DND-41 (cell line): Measurements from ENCODE around the gene ACOT6.

ENCODE experiments used
- CTCF ChIP-seq: IDR thresholded peaks from 2 replicates; pipeline ENCODE4 v1.5.1; 2012; ENCODE audit warnings: borderline replicate concordance, low read length, moderate library complexity, mild to moderate bottlenecking; ENCODE audit not compliant: poor library complexity, severe bottlenecking; ENCODE audit errors: extremely low read depth
- EZH2 ChIP-seq: IDR thresholded peaks from 3 replicates; pipeline ENCODE4 v1.6.1; 2012; ENCODE audit warnings: borderline replicate concordance, low read depth, mild to moderate bottlenecking, moderate library complexity, low read length, inconsistent platforms; ENCODE audit not compliant: severe bottlenecking

DNA sequence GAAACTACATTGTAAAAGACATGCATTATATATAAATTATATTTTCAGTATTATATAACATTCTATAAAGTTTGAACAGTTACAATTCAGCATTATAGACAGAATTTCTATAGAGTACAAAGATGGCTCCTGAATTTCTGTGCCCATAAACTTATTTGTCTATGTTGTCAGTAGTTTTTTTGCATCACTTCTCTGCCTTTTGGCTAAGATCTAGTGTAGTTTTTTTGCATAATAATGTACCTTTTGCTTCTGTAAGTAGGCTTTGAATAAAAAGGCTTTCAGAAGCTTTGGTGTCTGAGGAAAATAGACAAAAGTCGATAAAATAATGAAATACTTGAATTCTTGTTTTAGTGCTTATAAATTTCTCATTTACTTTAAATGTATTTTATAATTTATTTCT, 43.5 kb downstream of the ACOT6 start:
- no peak for TF ChIP-seq CTCF
- TF ChIP-seq EZH2: no peak
